OCI-LY3 (cell line): ENCODE data around the gene DNMT3B.

Source experiments
- EZH2phosphoT487 ChIP-seq: fragments of 200-600 bp; shearing (Covaris generic); IDR thresholded peaks from 2 replicates; pipeline ENCODE4 v1.6.1; 2018; ENCODE audit warnings: antibody characterized with exemption, mixed run types, low read depth
- TF ChIP-seq, protein P1 (sequence below): fragments of 200-600, 300-600 bp; sonication (generic); IDR thresholded peaks from 2 replicates; pipeline ENCODE4 v1.5.1; 2014; ENCODE audit warnings: antibody characterized with exemption, low read length, low read depth

DNA sequence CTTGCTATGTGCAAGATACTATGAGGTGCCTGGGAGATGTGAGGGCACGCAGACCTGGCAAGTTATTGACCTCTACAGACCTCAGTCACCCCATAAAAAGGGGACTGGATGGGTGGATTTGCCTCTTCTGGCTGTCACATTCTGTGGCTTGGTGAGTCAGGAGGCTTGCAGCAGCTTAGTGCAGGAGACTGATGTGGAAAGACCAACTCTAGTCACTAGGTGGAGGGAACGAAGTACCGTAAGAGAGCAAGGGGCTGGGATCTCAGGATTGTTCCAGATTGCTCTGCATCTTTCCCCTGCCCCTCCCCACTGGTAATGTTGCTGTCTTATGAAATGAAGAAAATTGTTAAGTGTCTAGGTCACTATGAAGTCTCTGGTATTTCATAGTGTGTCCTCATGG lies 60.9 kb downstream of the DNMT3B start:
- TF ChIP-seq, protein P1, sequence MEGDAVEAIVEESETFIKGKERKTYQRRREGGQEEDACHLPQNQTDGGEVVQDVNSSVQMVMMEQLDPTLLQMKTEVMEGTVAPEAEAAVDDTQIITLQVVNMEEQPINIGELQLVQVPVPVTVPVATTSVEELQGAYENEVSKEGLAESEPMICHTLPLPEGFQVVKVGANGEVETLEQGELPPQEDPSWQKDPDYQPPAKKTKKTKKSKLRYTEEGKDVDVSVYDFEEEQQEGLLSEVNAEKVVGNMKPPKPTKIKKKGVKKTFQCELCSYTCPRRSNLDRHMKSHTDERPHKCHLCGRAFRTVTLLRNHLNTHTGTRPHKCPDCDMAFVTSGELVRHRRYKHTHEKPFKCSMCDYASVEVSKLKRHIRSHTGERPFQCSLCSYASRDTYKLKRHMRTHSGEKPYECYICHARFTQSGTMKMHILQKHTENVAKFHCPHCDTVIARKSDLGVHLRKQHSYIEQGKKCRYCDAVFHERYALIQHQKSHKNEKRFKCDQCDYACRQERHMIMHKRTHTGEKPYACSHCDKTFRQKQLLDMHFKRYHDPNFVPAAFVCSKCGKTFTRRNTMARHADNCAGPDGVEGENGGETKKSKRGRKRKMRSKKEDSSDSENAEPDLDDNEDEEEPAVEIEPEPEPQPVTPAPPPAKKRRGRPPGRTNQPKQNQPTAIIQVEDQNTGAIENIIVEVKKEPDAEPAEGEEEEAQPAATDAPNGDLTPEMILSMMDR = no peak
- no peak for TF ChIP-seq EZH2phosphoT487
